Stimulated activated CD4-positive, alpha-beta T cell treated with anti-CD3 and anti-CD28 coated beads, Interleukin-15, amount 100 ng/mL, for 48 hours (primary cell): ENCODE measurements around the gene SLC2A5.
"Not testable (repeated sequence)": the region's sequence is repeated elsewhere in the genome, so short reads cannot be mapped to it uniquely, and the experiment has no call there.

Source experiments
- DNase-seq, 2 donors: peaks; one replicate each; pipeline ENCODE4 v3.0.0-alpha.2; 2020; ENCODE audit warnings: low read depth in 2 of 2

Gene SLC2A5

GRCh38 chr1:9035226-9035625, 34.2 kb downstream of the SLC2A5 start:
- DNase-seq: no peak

- no peak for DNase-seq
Measured at GRCh38 chr1:9033363-9033762, 36.1 kb downstream of the SLC2A5 start.

- DNase-seq: no peak
Measured at GRCh38 chr1:9031484-9032259, 37.8 kb downstream of the SLC2A5 start.

GRCh38 chr1:9031077-9031476, 38.4 kb downstream of the SLC2A5 start:
- not testable (repeated sequence) for DNase-seq

GRCh38 chr1:9028921-9029705, 40.3 kb downstream of the SLC2A5 start:
- no peak for DNase-seq

- DNase-seq: no peak
Measured at GRCh38 chr1:9027307-9027706, 42.1 kb downstream of the SLC2A5 start.

GRCh38 chr1:9025449-9025848, 44.0 kb downstream of the SLC2A5 start:
- no peak for DNase-seq

- no peak for DNase-seq
Measured at GRCh38 chr1:9024837-9025236, 44.6 kb downstream of the SLC2A5 start.

GRCh38 chr1:9022773-9023172, 46.7 kb downstream of the SLC2A5 start:
- no peak for DNase-seq

GRCh38 chr1:9022026-9022738, 47.3 kb downstream of the SLC2A5 start:
- DNase-seq: not testable (repeated sequence)

- no peak for DNase-seq
Measured at GRCh38 chr1:9020305-9020704, 49.1 kb downstream of the SLC2A5 start.

- no peak for DNase-seq
Measured at GRCh38 chr1:9019896-9020295, 49.5 kb downstream of the SLC2A5 start.

GRCh38 chr1:9018333-9018732, 51.1 kb downstream of the SLC2A5 start:
- DNase-seq: no peak

- DNase-seq: no peak
Measured at GRCh38 chr1:9016455-9016854, 53.0 kb downstream of the SLC2A5 start.

GRCh38 chr1:9014475-9015375, 54.7 kb downstream of the SLC2A5 start:
- DNase-seq: no peak

- no peak for DNase-seq
Measured at GRCh38 chr1:9013819-9014218, 55.6 kb downstream of the SLC2A5 start.

- DNase-seq: no peak
Measured at GRCh38 chr1:9010781-9011323, 58.6 kb downstream of the SLC2A5 start.

- peak in 1 of 2 donors; percentile 34 for DNase-seq
Measured at GRCh38 chr1:9009438-9010370, 59.7 kb downstream of the SLC2A5 start.

- DNase-seq: no peak
Measured at GRCh38 chr1:9008236-9008635, 61.2 kb downstream of the SLC2A5 start.
